ENCODE data around the gene FIP1L1.
"Not testable (repeated sequence)": the region's sequence is repeated elsewhere in the genome, so short reads cannot be mapped to it uniquely, and the experiment has no call there.

FIP1L1 gene

GRCh38 chr4:53380221-53380620 is 2.8 kb downstream of the FIP1L1 start:
- DNase-seq = no peak

GRCh38 chr4:53409479-53409878 is 32.0 kb downstream of the FIP1L1 start:
- not testable (repeated sequence) for DNase-seq

- no peak for DNase-seq
Observed at GRCh38 chr4:53419208-53419607, 41.8 kb downstream of the FIP1L1 start.

GRCh38 chr4:53421791-53422190 is 44.4 kb downstream of the FIP1L1 start:
- DNase-seq = no peak

- no peak for DNase-seq
Observed at GRCh38 chr4:53422367-53422766, 44.9 kb downstream of the FIP1L1 start.

- DNase-seq = no peak
Observed at GRCh38 chr4:53424280-53424679, 46.8 kb downstream of the FIP1L1 start.

GRCh38 chr4:53427366-53427765 is 49.9 kb downstream of the FIP1L1 start:
- no peak for DNase-seq

- no peak for DNase-seq
Observed at GRCh38 chr4:53431052-53431451, 53.6 kb downstream of the FIP1L1 start.

- no peak for DNase-seq
Observed at GRCh38 chr4:53432528-53433424, 55.3 kb downstream of the FIP1L1 start.

- DNase-seq = no peak
Observed at GRCh38 chr4:53436251-53436650, 58.8 kb downstream of the FIP1L1 start.

GRCh38 chr4:53441564-53441963 is 64.1 kb downstream of the FIP1L1 start:
- DNase-seq = no peak

- DNase-seq = no peak
Observed at GRCh38 chr4:53444954-53445353, 67.5 kb downstream of the FIP1L1 start.

- DNase-seq = no peak
Observed at GRCh38 chr4:53450773-53451172, 73.3 kb downstream of the FIP1L1 start.

GRCh38 chr4:53453385-53453784 is 75.9 kb downstream of the FIP1L1 start:
- no peak for DNase-seq

- no peak for DNase-seq
Observed at GRCh38 chr4:53455766-53456165, 78.3 kb downstream of the FIP1L1 start.

GRCh38 chr4:53456178-53456577 is 78.7 kb downstream of the FIP1L1 start:
- DNase-seq = no peak

GRCh38 chr4:53459548-53459947 is 82.1 kb downstream of the FIP1L1 start:
- DNase-seq = no peak

GRCh38 chr4:53461244-53461643 is 83.8 kb downstream of the FIP1L1 start:
- DNase-seq = no peak

- no peak for DNase-seq
Observed at GRCh38 chr4:53463340-53463739, 85.9 kb downstream of the FIP1L1 start.

- no peak for DNase-seq
Observed at GRCh38 chr4:53465281-53465680, 87.8 kb downstream of the FIP1L1 start.

GRCh38 chr4:53465891-53466290 is 88.5 kb downstream of the FIP1L1 start:
- no peak for DNase-seq

- not testable (repeated sequence) for DNase-seq
Observed at GRCh38 chr4:53466576-53466975, 89.1 kb downstream of the FIP1L1 start.

- DNase-seq = no peak
Observed at GRCh38 chr4:53476232-53477037, 99.0 kb downstream of the FIP1L1 start.

- no peak for DNase-seq
Observed at GRCh38 chr4:53477038-53477565, 99.7 kb downstream of the FIP1L1 start.
